ENCODE data around the gene ATP8B3. TPM values are rescaled to one million over a fixed set of nuclear protein-coding genes. Genes with fewer than 3 reads are reported as not detected.

The ATP8B3 gene
- total RNA-seq, 1 experiment from 2014 or later: 9.6 TPM

- no peak overlapping the region for H4K91ac ChIP-seq (ENCODE audit: insufficient read length, low read depth, low read length)
- H3K4me1 ChIP-seq (ENCODE audit: insufficient read depth, low read length): no peaks in the 10 kb centered on the region
- no peak overlapping the region for H2BK12ac ChIP-seq (ENCODE audit: insufficient read length, low read depth, low read length)
- no peak overlapping the region for H2BK20ac ChIP-seq (ENCODE audit: low read depth, low read length, poor library complexity, severe bottlenecking)
- WGBS (ENCODE audit: extremely low coverage, insufficient read length, low lambda C conversion rate): no CpG with 5 or more reads among the region's 61 CpGs
- Mint-ChIP-seq H3K4me1 (peaks cover 6% of the 10 kb centered on the region in 2 experiments; a peak in 3 of 4 replicates), H3K9me3 (no peaks in the 10 kb centered on the region), H3K4me3 (no peak overlapping the region), H3K27ac (no peak overlapping the region), H3K36me3 (ENCODE audit: insufficient read depth in 1 of 3, low read depth in 3 of 3) (peaks cover 6 to 28% (median 18%) of the 10 kb centered on the region in 3 experiments), H3K27me3 (ENCODE audit: low read depth) (peaks cover 6% of the 10 kb centered on the region)
- no peak overlapping the region for H3K4ac ChIP-seq (ENCODE audit: low read depth, low read length)
- no peak overlapping the region for H2BK5ac ChIP-seq (ENCODE audit: insufficient read length, low read length)
- H3K79me1 ChIP-seq (ENCODE audit: insufficient read depth, low read depth, low read length, poor library complexity, severe bottlenecking): no peaks in the 10 kb centered on the region
- no peak overlapping the region for H3K23ac ChIP-seq (ENCODE audit: insufficient read length, low read depth, low read length)
- no peak overlapping the region for H3K27ac ChIP-seq (ENCODE audit: insufficient read length, low read depth, low read length)
- H3K79me2 ChIP-seq (ENCODE audit: insufficient read depth, low read length): no peaks in the 10 kb centered on the region
- no peak overlapping the region for H3K4me2 ChIP-seq (ENCODE audit: insufficient read depth, insufficient read length, low read length)
- H3K9ac ChIP-seq (ENCODE audit: extremely low read depth, insufficient read length, low read length): no peak overlapping the region
- no peak overlapping the region for H2BK15ac ChIP-seq (ENCODE audit: low read depth, low read length)
- H2BK120ac ChIP-seq (ENCODE audit: low read depth, low read length, poor library complexity, severe bottlenecking): no peak overlapping the region
- no peaks in the 10 kb centered on the region for H3K9me3 ChIP-seq (ENCODE audit: control insufficient read depth, low read depth, low read length)
- peaks cover 2% of the 10 kb centered on the region for H4K20me1 ChIP-seq (ENCODE audit: control insufficient read depth, insufficient read depth, insufficient read length)
- no peak overlapping the region for H3T11ph ChIP-seq (ENCODE audit: low read length)
- H4K5ac ChIP-seq (ENCODE audit: insufficient read length, low read depth, low read length): no peak overlapping the region
- no peak overlapping the region for H2AK5ac ChIP-seq (ENCODE audit: insufficient read length, low read length)
- H3K27me3 ChIP-seq (ENCODE audit: insufficient read depth, low read length): no peaks in the 10 kb centered on the region
- TF ChIP-seq CTCF (conservative IDR thresholded peaks at IDR 0.05): no peak
- no peak overlapping the region for H2AFZ ChIP-seq (ENCODE audit: low read length)
- no peak overlapping the region for H4K8ac ChIP-seq (replicated peaks; ENCODE audit: insufficient read length, low read depth, low read length)
- H3K56ac ChIP-seq (ENCODE audit: insufficient read length, low read depth, low read length): no peak overlapping the region
- no peak overlapping the region for H3K14ac ChIP-seq (ENCODE audit: insufficient read depth, low read length)
- H3K18ac ChIP-seq (ENCODE audit: insufficient read length, low read depth, low read length): no peak overlapping the region
- peaks cover 3% of the 10 kb centered on the region for H3K23me2 ChIP-seq (ENCODE audit: insufficient read length, low read depth, low read length, poor library complexity, severe bottlenecking)
- DNase-seq: no peak
Observed at GRCh38 chr19:1815605-1816529, 3.8 kb upstream of the ATP8B3 start.

Measured in H9 (cell line).